Stimulated activated CD8-positive, alpha-beta memory T cell treated with anti-CD3 and anti-CD28 coated beads, Interleukin-15, amount 100 ng/mL, for 4 hours (primary cell): ENCODE data around the gene ZMIZ2.
"Not testable (repeated sequence)": the region's sequence is repeated elsewhere in the genome, so short reads cannot be mapped to it uniquely, and the experiment has no call there.

Source experiments
- DNase-seq, 2 donors: peaks; one replicate each; pipeline ENCODE4 v3.0.0-alpha.2; 2020; ENCODE audit warnings: low read depth in 2 of 2

ZMIZ2 gene

DNA sequence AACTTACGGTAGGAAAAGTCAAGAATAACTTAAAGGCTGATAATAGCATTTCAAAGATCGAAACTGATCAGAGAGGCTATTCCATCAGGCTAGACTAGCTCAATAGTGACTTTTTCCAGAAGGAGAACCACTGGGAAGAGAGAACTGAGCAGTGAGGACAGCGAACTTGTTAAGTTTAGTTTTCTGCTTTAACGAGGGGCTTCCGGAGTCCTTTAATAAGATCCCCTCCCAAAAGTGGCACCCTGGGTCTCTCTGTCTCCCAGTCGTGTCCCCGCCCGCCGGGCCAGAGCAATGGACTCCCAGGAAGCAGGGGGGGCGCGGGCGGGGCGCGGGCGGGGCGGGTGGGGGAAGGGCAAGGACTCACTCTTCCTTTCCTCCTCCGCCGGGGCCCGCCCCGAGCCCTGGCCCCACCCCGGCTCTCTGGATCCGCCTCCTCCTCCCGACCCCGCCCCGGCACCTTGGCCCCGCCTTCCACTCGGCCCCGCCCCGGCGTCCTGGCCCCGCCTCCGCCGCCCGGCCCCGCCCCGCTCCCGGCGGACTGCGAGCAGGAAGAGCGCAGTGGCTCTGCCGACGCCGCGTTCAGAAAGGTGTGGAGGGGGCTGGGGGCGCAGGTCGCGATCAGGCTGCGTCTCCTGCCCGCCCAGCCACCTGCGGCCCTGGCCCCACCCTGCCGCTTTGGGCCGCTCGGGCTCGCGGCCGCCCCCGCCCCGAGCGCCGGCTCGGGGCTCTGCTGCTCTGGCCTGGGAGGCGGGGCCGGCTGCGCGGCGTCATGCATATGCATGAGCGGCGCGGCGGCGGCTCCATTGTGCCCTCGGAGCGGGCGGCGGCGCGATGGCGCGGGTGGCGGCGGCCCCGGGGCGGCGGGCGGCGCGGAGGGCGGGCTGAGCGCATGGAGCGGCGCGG is at the start of gene ZMIZ2:
Gene ZMIZ2, plus strand, starts transcription at position 803 of the 903 bp plus-strand sequence. CDS start 7,403 bp downstream, outside the sequence.
- DNase-seq = peak; percentile 78 to 82

GRCh38 chr7:44699598-44699997 is 49.0 kb upstream of the ZMIZ2 start:
- not testable (repeated sequence) for DNase-seq

- no peak for DNase-seq
Observed at GRCh38 chr7:44700322-44700721, 48.3 kb upstream of the ZMIZ2 start.

DNA sequence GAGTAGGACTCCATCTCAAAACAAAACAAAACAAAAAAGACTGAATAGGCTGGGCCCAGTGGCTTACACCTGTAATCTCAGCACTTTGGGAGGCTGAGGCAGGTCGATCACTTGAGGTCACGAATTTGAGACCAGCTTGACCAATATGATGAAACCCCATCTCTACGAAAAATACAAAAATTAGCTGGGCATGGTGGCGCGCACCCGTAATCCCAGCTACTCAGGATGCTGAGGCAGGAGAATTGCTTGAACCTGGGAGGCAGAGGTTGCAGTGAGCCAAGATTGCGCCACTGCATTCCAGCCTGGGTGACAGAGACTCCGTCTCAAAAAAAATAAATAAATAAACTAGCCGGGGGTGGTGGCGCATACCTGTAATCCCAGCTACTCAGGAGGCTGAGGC is 45.3 kb upstream of the ZMIZ2 start:
- DNase-seq = not testable (repeated sequence)

DNA sequence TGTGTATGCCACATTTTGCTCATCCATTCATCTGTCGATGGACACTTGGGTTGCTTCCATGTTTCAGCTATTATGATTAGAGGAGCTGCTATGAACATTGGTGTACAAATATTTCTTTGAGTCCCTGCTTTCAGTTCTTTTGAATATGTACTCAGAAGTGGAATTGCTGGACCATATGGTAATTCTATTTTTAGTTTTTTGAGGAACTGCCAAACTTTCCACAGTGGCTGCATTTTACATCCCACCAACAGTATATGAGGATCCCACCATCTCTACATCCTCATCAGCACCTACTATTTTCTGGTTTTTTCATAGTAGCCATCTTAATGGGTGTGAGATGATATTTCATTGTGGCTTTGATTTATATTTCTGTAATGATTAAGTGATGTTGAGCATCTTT is 44.7 kb upstream of the ZMIZ2 start:
- no peak for DNase-seq

DNA sequence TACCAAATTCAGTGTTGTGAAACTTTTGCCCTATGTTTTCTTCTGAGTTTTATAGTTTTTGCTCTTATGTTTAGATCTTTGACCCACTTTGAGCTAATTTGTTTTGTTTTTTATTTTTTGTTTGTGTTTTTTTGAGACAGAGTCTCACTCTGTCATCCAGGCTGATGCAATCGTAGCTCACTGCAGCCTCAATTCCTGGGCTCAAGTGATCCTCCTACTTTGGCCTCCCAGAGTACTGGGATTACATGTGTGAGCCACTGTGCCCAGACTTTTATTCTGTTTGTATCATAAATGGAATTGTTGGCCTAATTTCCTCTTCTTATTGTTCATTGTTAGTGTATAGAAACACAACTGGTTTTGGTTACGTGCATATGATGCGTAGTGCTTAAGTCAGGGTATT is 43.2 kb upstream of the ZMIZ2 start:
- no peak for DNase-seq

DNA sequence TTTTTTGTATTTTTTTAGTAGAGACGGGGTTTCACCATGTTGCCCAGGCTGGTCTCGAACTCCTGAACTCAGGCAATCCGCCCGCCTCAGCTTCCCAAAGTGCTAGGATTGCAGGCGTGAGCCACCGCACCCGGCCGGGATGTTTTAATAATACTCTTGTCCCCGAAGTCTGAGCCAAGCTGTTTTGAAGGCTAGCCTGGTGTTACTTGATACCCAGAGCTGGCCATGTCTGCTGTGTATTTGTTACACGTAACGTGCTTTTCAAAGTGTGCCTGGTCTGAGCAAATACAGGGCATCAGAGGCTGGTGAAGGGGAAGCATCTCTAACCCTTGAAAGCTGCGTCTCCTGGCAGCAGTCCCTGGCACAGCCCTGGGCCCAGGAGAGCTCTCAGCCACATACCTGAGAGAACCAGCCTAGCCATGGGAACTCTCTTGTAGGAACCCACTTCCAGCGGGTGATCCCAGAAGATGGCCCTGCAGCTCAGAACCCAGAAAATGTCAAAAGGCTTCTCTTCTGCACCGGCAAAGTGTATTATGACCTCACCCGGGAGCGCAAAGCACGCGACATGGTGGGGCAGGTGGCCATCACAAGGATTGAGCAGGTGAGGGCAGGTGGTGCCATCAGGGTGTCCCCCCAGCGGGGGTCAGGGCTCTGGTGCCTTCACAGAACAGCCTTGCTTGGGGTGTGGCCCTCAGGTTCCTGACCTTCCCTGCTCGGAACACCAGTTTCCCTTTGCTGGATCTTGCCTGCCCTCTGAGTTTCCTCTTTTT is 41.7 kb upstream of the ZMIZ2 start:
- DNase-seq = no peak

GRCh38 chr7:44707558-44708230 is 41.0 kb upstream of the ZMIZ2 start:
- DNase-seq = no peak

GRCh38 chr7:44709011-44709915 is 39.4 kb upstream of the ZMIZ2 start:
- no peak for DNase-seq

DNA sequence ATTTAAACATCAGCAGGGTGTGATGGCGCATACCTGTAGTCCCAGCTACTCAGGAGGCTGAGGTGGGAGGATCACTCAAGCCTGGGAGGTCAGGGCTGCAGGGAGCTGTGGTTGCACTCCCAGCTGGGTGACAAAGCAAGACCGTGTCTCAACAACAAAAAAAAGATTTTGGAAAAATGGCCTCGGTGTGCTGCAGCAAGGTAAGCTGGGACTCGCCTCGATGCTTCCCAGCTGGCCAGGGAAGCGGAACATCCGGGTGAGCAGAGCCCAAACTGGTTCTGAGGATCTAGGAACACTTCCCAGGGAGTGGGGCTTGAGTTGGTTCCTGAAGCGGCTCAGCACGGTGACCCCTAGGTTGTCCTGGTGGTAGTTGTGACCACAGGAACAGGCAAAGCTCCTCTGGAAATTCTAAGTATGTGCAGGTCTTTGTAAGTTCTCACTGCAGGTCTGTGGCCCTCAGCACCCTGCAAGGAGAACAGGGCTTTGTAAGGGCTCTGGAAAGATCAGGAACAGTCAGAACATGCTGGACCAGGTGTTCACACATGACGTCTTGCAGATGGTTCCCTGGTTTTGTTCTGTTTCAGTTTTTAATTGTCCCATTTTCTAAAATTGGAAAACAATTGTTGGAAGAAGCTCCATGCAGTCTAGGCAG is 38.6 kb upstream of the ZMIZ2 start:
- no peak for DNase-seq

GRCh38 chr7:44711528-44711927 is 37.1 kb upstream of the ZMIZ2 start:
- no peak for DNase-seq

DNA sequence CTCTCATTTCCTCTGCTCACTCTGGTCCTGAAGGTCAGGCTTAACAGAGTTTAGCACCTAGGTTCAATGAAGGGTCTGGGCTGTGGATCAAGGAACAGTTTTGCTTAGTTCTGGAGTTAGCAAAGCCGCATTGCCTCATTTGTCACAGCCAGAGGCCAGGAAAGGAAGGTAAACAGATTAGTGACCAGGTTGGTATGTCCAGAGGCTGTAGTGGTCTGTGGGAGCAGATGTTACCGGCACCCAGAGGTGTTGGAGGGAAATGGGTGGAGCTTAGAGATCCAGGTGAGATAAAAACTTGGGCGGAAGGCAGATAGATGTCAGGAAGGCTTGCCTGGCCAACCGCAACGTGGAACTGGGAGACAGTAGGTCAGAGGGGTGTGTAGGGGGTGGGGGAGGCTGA is 36.6 kb upstream of the ZMIZ2 start:
- DNase-seq = no peak

DNA sequence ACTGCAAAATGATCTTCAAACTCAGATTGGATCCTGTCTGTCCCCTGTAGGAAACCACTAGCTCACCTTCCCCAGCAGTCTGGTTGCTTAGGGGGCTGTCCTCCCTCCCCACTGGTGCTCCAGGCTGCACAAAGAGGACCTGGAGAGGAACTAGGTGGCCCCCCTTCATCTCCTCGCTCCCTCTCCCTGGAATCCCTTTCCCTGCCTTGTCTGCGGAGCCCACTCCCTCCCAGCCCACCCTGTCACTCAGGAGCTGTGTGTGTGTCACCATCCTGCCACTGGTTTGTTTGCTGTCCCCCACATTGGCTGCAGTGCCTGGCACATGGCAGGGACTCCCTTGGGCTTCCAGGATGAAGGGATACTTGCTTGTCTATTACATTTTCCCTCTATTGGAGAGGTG is 35.5 kb upstream of the ZMIZ2 start:
- no peak for DNase-seq

DNA sequence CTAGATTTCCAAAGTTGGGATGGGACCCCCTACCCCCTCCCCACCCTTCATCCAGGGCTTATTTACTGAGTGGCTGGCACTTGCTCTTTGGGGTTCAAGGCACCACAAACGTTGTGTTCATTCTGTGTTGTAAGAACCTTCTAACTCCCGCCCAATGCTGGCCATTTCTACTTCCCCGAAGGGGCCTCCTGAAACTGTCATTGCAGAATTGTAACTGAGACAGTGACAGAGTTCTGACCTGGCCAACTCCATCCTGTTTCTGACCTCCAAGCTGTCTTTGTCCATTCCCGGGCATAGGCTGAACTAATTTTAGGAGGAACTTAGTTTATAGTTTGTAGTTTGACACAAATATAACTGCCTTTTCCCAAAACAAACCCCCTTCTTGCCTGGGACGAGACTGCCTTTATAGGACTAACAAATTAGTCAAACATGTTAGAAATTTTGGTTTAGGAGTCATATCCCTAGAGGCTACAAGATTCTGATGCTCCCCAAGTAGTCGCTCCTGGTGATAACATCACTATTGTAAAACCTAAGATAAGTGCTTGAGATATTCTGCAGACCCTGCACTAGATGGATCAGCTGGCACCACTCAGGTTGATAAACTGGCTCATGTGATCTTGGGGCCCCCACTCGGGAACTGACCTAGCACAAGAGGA is 34.8 kb upstream of the ZMIZ2 start:
- no peak for DNase-seq

- DNase-seq = no peak
Observed at GRCh38 chr7:44716205-44716604, 32.4 kb upstream of the ZMIZ2 start.

DNA sequence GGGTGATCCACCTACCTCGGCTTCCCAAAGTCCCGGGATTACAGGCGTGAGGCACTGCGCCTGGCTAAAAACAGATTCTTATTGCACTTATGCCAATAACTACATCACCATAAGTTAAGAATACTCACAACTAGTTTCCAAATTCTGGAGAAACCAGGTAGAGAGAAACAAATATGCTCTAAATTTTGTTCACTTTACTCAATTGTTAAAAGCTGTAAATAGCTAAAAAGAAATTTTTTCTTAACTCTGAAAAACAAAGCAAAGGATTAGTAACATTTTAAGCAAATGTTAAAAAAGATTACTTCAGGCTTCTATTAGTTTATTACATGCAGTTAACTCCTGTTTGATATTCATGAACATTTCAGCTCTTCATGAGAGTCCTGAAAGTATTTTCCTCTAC is 28.3 kb upstream of the ZMIZ2 start:
- DNase-seq = no peak

DNA sequence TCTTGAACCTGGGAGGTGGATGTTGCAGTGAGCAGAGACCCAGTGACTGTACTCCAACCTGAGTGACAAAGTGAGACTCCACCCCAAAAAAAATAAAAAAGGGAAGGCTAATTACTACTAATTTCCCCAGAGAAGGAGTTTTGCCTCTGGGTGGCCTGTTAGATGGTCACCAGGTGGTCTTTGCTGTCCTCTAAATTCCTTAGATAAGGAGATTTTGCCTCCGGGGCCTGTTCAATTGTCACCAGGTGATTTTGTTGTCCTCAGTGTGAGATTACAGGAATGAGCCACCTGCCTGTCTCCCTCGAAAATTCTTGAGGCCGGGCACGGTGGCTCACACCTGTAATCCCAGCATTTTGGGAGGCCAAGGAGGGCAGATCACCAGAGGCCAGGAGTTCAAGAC is 24.4 kb upstream of the ZMIZ2 start:
- no peak for DNase-seq

GRCh38 chr7:44726250-44726649 is 22.4 kb upstream of the ZMIZ2 start:
- not testable (repeated sequence) for DNase-seq

- DNase-seq = no peak
Observed at GRCh38 chr7:44727158-44727936, 21.3 kb upstream of the ZMIZ2 start.

- no peak for DNase-seq
Observed at GRCh38 chr7:44727937-44728262, 20.7 kb upstream of the ZMIZ2 start.
